K562 (cell line): ENCODE results near the gene MICAL2. TPM values are rescaled to one million over a fixed set of nuclear protein-coding genes. Genes with fewer than 3 reads are reported as not detected.
A peak's percentile ranks its signal among the peaks of the same experiment; 100 is the strongest.

ENCODE experiments used
- BRD9 ChIP-seq: fragments of 450-650 bp; IDR thresholded peaks from 2 replicates; pipeline ENCODE4 v1.6.1; 2018; ENCODE audit warnings: low read depth; ENCODE audit not compliant: partially characterized antibody
- CREBBP ChIP-seq: IDR thresholded peaks from one replicate; pipeline ENCODE4 v1.6.1; 2012; ENCODE audit warnings: low read depth, mild to moderate bottlenecking, control low read depth, inconsistent platforms, low read length
- CXXC5 ChIP-seq: fragments of 250-450 bp; sonication (Bioruptor Pico); IDR thresholded peaks from 2 replicates; pipeline ENCODE4 v1.8.0; 2022; ENCODE audit warnings: inconsistent platforms, mild to moderate bottlenecking, moderate library complexity
- FOXJ2 ChIP-seq: fragments of 200-800 bp; sonication (Bioruptor generic); IDR thresholded peaks from 2 replicates; pipeline ENCODE4 v1.6.1; 2016; ENCODE audit warnings: missing genetic modification characterization, missing compliant biosample characterization
- GATAD2A ChIP-seq: fragments of 450-650 bp; IDR thresholded peaks from 2 replicates; pipeline ENCODE4 v1.6.1; 2017
- HMGN3 ChIP-seq: IDR thresholded peaks from 2 replicates; pipeline ENCODE4 v1.6.1; 2011; ENCODE audit warnings: borderline replicate concordance, low read depth, mild to moderate bottlenecking, mixed read lengths, low read length; ENCODE audit not compliant: insufficient read length; ENCODE audit errors: extremely low read depth
- KLF10 ChIP-seq: fragments of 250-450 bp; sonication (Bioruptor Pico); IDR thresholded peaks from 2 replicates; pipeline ENCODE4 v1.6.1; 2021; ENCODE audit warnings: matching md5 sums
- MTF1 ChIP-seq: fragments of 250-450 bp; sonication (Bioruptor Pico); IDR thresholded peaks from 2 replicates; pipeline ENCODE4 v1.9.0; 2021; ENCODE audit warnings: moderate library complexity, mild to moderate bottlenecking, inconsistent platforms, borderline replicate concordance
- MYNN ChIP-seq, 2 experiments: sonication (generic); formaldehyde crosslinking in 1 of 2; IDR thresholded peaks; 2 replicates each; pipeline versions ENCODE4 v1.5.0 to v1.6.1; 2016 to 2020; ENCODE audit warnings: antibody characterized with exemption in 1 of 2, missing genetic modification reagents in 1 of 2
- NFATC3 ChIP-seq: fragments of 450-650 bp; IDR thresholded peaks from 2 replicates; pipeline ENCODE4 v1.6.1; 2017; ENCODE audit warnings: mild to moderate bottlenecking
- PHTF2 ChIP-seq: fragments of 250-450 bp; sonication (Bioruptor Pico); IDR thresholded peaks from 2 replicates; pipeline ENCODE4 v1.5.0; 2021; ENCODE audit warnings: mild to moderate bottlenecking
- RB1 ChIP-seq: fragments of 450-650 bp; IDR thresholded peaks from 2 replicates; pipeline ENCODE4 v1.6.1; 2017; ENCODE audit warnings: low read depth, mild to moderate bottlenecking
- SMARCE1 ChIP-seq: fragments of 450-650 bp; IDR thresholded peaks from 2 replicates; pipeline ENCODE4 v1.7.1; 2016; ENCODE audit warnings: mild to moderate bottlenecking
- U2AF1 ChIP-seq: fragments of 200-400 bp; formaldehyde crosslinking; optimal IDR thresholded peaks from 2 replicates; pipeline ENCODE3; 2017; ENCODE audit warnings: mild to moderate bottlenecking, low read depth, low read length, moderate library complexity
- ZKSCAN1 ChIP-seq: fragments of 150-350 bp; IDR thresholded peaks from 2 replicates; pipeline ENCODE4 v1.6.1; 2016; ENCODE audit warnings: low read depth, low read length
- ZKSCAN8 ChIP-seq: fragments of 200-800 bp; sonication (Bioruptor generic); IDR thresholded peaks from 2 replicates; pipeline ENCODE4 v1.6.1; 2016; ENCODE audit warnings: missing genetic modification characterization, missing compliant biosample characterization
- ZNF274 ChIP-seq: IDR thresholded peaks from 2 replicates; pipeline ENCODE4 v1.6.1; 2011; ENCODE audit warnings: low read depth, mild to moderate bottlenecking, low read length, moderate library complexity, borderline replicate concordance
- ZNF644 ChIP-seq: fragments of 200-800 bp; sonication (Bioruptor generic); IDR thresholded peaks from 2 replicates; pipeline ENCODE4 v1.6.1; 2016; ENCODE audit warnings: low read depth, missing genetic modification characterization, missing compliant biosample characterization
- ZNF77 ChIP-seq: fragments of 250-450 bp; sonication (Bioruptor Pico); IDR thresholded peaks from 2 replicates; pipeline ENCODE4 v1.5.0; 2020
- ZNF778 ChIP-seq: fragments of 450-650 bp; formaldehyde crosslinking; IDR thresholded peaks from 2 replicates; pipeline ENCODE4 v1.4.0; 2020; ENCODE audit warnings: mild to moderate bottlenecking, moderate library complexity
- polyA plus RNA-seq, 8 experiments: library from polyadenylated mRNA; depleted of rRNA in 4 of 8; stranded (reverse) in 5 of 8; unstranded in 3 of 8; fragments of >200 nt; fragmentation: Nextera tagmentation in 2 of 8; fragmentation: Illumina TruSeq in 1 of 8; extraction: Ambion mirVana in 2 of 8; extraction: Trizol in 1 of 8; gene quantifications; 2 replicates each; pipeline versions ENCODE4 v1.2.1 to v1.2.3, GENCODE V29; 2011 to 2014; ENCODE audit warnings: inconsistent platforms in 1 of 8, missing spikeins in 1 of 8
- total RNA-seq, 7 experiments: library from RNA; depleted of rRNA in 6 of 7; stranded (reverse); fragments of >200 nt in 6 of 7; fragmentation: Illumina TruSeq in 2 of 7; extraction: Trizol in 2 of 7; gene quantifications; 2 replicates each; pipeline versions ENCODE4 v1.2.1 to v1.2.3, GENCODE V29; 2011 to 2021; ENCODE audit warnings: low replicate concordance in 1 of 7
- TF ChIP-seq, protein P1 (sequence below): fragments of 450-650 bp; formaldehyde crosslinking; IDR thresholded peaks from 2 replicates; pipeline ENCODE4 v1.4.0; 2020; ENCODE audit warnings: mild to moderate bottlenecking, moderate library complexity
- TF ChIP-seq, protein P2 (sequence below): fragments of 450-650 bp; IDR thresholded peaks from 2 replicates; pipeline ENCODE4 v1.6.1; 2014; ENCODE audit warnings: low read depth, mild to moderate bottlenecking, moderate library complexity, borderline replicate concordance
- TF ChIP-seq, protein P3 (sequence below): fragments of 250-450 bp; sonication (Bioruptor Pico); IDR thresholded peaks from 2 replicates; pipeline ENCODE4 v1.8.0; 2022; ENCODE audit warnings: moderate library complexity, mild to moderate bottlenecking, inconsistent platforms
- TF ChIP-seq, protein P4 (sequence below): fragments of 450-650 bp; IDR thresholded peaks from 2 replicates; pipeline ENCODE4 v1.6.1; 2016; ENCODE audit warnings: borderline replicate concordance

MICAL2 gene
- total and polyA plus RNA-seq, 9 of the 15 experiments (the other 6 are each of a cell fraction or from before 2014, with no cell fraction given): 4.7 to 64.2 (median 33.6) TPM

DNA sequence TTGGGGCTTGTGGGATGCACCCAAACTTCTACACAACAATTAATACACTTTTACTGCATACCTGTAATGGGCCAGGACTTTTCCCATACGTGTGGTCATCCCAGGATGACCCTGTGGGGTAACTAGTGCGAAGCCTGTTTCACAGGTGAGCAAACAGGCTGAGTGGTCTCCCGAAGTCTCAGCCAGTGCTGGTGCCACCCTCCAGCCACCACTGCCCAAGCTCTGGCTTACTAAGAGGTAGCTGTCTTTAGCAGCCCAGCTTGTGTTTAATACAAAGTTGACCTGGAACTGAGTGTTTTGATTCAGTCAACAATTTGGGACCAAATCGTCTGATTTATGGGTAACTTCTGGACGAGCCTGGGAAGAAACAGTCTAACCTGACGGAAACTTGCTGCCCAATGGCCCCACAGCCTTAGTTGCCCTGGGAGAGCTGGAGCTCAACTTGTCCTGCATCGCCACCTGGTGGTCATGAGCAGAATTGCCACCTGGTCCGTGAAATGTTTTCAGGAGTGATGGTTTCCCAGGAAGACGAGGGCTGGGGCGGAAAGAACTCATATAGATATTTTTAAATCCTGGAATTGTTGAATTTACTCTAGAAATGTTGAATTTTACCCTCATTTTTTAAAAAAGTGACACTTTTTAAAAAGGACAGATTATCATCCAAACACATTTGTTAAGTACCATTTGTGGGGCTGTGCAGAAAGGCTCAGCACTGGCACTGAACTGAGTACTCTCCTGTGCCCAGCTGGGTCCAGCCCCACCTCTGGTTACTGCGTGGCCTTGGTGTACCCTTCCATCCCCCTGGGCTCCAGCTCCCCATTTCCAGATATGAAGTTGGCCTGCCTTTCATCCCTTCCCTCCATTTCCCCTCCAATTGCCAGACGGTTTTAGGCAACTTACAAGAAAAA lies 171.4 kb downstream of the MICAL2 start (continued):
- TF ChIP-seq KLF10 (CRISPR knock-in tag) (no peak), ZKSCAN8 (no peak), ZNF644 (tag) (no peak), ZNF274 (no peak), FOXJ2 (tag) (no peak), HMGN3 (no peak), U2AF1 (no peak), RB1 (peak; percentile 57; the same call in 1 of the 2 replicates), ZNF778 (CRISPR knock-in tag) (no peak), CREBBP (no peak), ZNF77 (no peak), PHTF2 (CRISPR knock-in tag) (no peak), SMARCE1 (no peak), ZKSCAN1 (0 out of 2 replicates have a peak, but pooled peaks have one; percentile 43), GATAD2A (no peak), MTF1 (CRISPR knock-in tag) (no peak), BRD9 (no peak), NFATC3 (no peak), MYNN (IDR thresholded peaks at IDR 0.05) (peak; percentile 34; the same call in 1 of the 2 replicates), MYNN (CRISPR knock-in tag; IDR thresholded peaks at IDR 0.05) (no peak), CXXC5 (CRISPR knock-in tag) (no peak)
- TF ChIP-seq, protein P1, sequence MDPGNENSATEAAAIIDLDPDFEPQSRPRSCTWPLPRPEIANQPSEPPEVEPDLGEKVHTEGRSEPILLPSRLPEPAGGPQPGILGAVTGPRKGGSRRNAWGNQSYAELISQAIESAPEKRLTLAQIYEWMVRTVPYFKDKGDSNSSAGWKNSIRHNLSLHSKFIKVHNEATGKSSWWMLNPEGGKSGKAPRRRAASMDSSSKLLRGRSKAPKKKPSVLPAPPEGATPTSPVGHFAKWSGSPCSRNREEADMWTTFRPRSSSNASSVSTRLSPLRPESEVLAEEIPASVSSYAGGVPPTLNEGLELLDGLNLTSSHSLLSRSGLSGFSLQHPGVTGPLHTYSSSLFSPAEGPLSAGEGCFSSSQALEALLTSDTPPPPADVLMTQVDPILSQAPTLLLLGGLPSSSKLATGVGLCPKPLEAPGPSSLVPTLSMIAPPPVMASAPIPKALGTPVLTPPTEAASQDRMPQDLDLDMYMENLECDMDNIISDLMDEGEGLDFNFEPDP: no peak
- TF ChIP-seq, protein P2, sequence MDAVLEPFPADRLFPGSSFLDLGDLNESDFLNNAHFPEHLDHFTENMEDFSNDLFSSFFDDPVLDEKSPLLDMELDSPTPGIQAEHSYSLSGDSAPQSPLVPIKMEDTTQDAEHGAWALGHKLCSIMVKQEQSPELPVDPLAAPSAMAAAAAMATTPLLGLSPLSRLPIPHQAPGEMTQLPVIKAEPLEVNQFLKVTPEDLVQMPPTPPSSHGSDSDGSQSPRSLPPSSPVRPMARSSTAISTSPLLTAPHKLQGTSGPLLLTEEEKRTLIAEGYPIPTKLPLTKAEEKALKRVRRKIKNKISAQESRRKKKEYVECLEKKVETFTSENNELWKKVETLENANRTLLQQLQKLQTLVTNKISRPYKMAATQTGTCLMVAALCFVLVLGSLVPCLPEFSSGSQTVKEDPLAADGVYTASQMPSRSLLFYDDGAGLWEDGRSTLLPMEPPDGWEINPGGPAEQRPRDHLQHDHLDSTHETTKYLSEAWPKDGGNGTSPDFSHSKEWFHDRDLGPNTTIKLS: no peak
- TF ChIP-seq, protein P3, sequence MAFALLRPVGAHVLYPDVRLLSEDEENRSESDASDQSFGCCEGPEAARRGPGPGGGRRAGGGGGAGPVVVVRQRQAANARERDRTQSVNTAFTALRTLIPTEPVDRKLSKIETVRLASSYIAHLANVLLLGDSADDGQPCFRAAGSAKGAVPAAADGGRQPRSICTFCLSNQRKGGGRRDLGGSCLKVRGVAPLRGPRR: no peak
- TF ChIP-seq, protein P4, sequence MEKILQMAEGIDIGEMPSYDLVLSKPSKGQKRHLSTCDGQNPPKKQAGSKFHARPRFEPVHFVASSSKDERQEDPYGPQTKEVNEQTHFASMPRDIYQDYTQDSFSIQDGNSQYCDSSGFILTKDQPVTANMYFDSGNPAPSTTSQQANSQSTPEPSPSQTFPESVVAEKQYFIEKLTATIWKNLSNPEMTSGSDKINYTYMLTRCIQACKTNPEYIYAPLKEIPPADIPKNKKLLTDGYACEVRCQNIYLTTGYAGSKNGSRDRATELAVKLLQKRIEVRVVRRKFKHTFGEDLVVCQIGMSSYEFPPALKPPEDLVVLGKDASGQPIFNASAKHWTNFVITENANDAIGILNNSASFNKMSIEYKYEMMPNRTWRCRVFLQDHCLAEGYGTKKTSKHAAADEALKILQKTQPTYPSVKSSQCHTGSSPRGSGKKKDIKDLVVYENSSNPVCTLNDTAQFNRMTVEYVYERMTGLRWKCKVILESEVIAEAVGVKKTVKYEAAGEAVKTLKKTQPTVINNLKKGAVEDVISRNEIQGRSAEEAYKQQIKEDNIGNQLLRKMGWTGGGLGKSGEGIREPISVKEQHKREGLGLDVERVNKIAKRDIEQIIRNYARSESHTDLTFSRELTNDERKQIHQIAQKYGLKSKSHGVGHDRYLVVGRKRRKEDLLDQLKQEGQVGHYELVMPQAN: no peak
